HG03196 (cell line): ENCODE data around the gene CADM2.
"Not testable (repeated sequence)": the region's sequence is repeated elsewhere in the genome, so short reads cannot be mapped to it uniquely, and the experiment has no call there.

Experiments
- ATAC-seq: cut with Tn5 transposase; IDR thresholded peaks from one replicate; pipeline ENCODE4 v1.9.1; 2021; ENCODE audit not compliant: unreplicated experiment

The CADM2 gene

GRCh38 chr3:84958495-84959469 lies at the start of gene CADM2:
TSS of gene CADM2 (plus strand) at chr3:84958989.
- ATAC-seq: peak; percentile 96

GRCh38 chr3:84918592-84918991 lies 40.2 kb upstream of the CADM2 start:
- ATAC-seq: not testable (repeated sequence)

- no peak for ATAC-seq
Measured at GRCh38 chr3:84922682-84923081, 36.1 kb upstream of the CADM2 start.

GRCh38 chr3:84925571-84925970 lies 33.2 kb upstream of the CADM2 start:
- ATAC-seq: no peak

- ATAC-seq: no peak
Measured at GRCh38 chr3:84943379-84943778, 15.4 kb upstream of the CADM2 start.

GRCh38 chr3:84946240-84946639 lies 12.5 kb upstream of the CADM2 start:
- ATAC-seq: no peak

GRCh38 chr3:84959470-84960271 lies 882 bp downstream of the CADM2 start:
- no peak for ATAC-seq

- no peak for ATAC-seq
Measured at GRCh38 chr3:84960581-84960980, 1.8 kb downstream of the CADM2 start.

GRCh38 chr3:84961011-84961410 lies 2.2 kb downstream of the CADM2 start:
- no peak for ATAC-seq

- ATAC-seq: no peak
Measured at GRCh38 chr3:84961521-84962255, 2.9 kb downstream of the CADM2 start.

- no peak for ATAC-seq
Measured at GRCh38 chr3:84962415-84962814, 3.6 kb downstream of the CADM2 start.

- no peak for ATAC-seq
Measured at GRCh38 chr3:84963137-84963536, 4.3 kb downstream of the CADM2 start.

- no peak for ATAC-seq
Measured at GRCh38 chr3:84965141-84965540, 6.4 kb downstream of the CADM2 start.

GRCh38 chr3:84967767-84968581 lies 9.2 kb downstream of the CADM2 start:
- no peak for ATAC-seq

GRCh38 chr3:84968701-84969235 lies 10.0 kb downstream of the CADM2 start:
- ATAC-seq: no peak

- no peak for ATAC-seq
Measured at GRCh38 chr3:84974347-84974746, 15.6 kb downstream of the CADM2 start.

GRCh38 chr3:84977021-84977420 lies 18.2 kb downstream of the CADM2 start:
- ATAC-seq: no peak

- no peak for ATAC-seq
Measured at GRCh38 chr3:84978843-84979242, 20.1 kb downstream of the CADM2 start.

GRCh38 chr3:84980011-84980410 lies 21.2 kb downstream of the CADM2 start:
- no peak for ATAC-seq

GRCh38 chr3:84980456-84980855 lies 21.7 kb downstream of the CADM2 start:
- no peak for ATAC-seq
